ENCODE results near the gene TEPSIN. TPM values are rescaled to one million over a fixed set of nuclear protein-coding genes. Genes with fewer than 3 reads are reported as not detected.
"Not testable (repeated sequence)": the region's sequence is repeated elsewhere in the genome, so short reads cannot be mapped to it uniquely, and the experiment has no call there.

The TEPSIN gene
- total RNA-seq, 1 experiment from 2014 or later: 40.7 TPM

DNA sequence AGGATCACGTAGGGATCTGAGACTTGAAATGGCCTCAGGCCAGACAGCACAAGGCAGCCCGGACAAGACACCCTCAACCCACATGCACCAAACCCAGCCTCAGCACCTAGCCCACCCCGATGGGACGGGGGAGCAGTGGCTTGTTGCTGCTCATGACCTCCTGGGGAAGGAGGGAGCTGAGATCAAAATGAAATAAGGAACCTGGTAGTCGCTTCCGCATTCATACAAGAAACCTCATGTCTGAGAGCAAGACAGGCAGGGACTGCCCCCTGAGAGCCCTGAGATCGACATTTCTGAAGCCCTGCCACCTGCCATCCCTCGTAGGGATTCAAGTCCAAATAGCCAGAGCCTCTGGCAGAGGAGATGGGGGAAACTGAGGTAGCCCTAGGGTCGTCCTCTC is 10.4 kb downstream of the TEPSIN start:
- POLR2A ChIA-PET: no interaction called here
- DNase-seq (ENCODE audit: low spot score) (no peak), ATAC-seq (no peak)
- CTCF ChIA-PET: interaction anchor here (1.0 kb wide), 1 partner anchor 11 kb away, joined by 3 read pairs; the partner anchor contains the start of gene NDUFAF8
- Mint-ChIP-seq H3K27me3 (ENCODE audit: low read depth) (peaks cover 20% of the 10 kb centered on the region), H3K36me3 (peaks cover 14% of the 10 kb centered on the region), H3K9me3 (no peaks in the 10 kb centered on the region), H3K27ac (no peak overlapping the region), H3K4me1 (peaks cover 7% of the 10 kb centered on the region), H3K4me3 (no peak overlapping the region)
- TF ChIP-seq TEAD4 (CRISPR knock-in tag; IDR thresholded peaks at IDR 0.05): no peak
- TF ChIP-seq JUN (CRISPR knock-in tag; IDR thresholded peaks at IDR 0.05): no peak

GRCh38 chr17:81227630-81228029 is 11.2 kb downstream of the TEPSIN start:
- CTCF ChIA-PET: interaction anchor here (0.8 to 1.6 kb wide), 2 partner anchors 11 to 74 kb away, joined by 3 to 4 read pairs; partner anchors contain the start of genes NDUFAF8 and TEPSIN
- H3K4me1 Mint-ChIP-seq; H3K27ac Mint-ChIP-seq; DNase-seq (ENCODE audit: low spot score); ATAC-seq; H3K9me3 Mint-ChIP-seq; H3K4me3 Mint-ChIP-seq; POLR2A ChIA-PET: not testable (repeated sequence)
- peaks cover 20% of the 10 kb centered on the region for H3K27me3 Mint-ChIP-seq (ENCODE audit: low read depth)
- peaks cover 14% of the 10 kb centered on the region for H3K36me3 Mint-ChIP-seq

DNA sequence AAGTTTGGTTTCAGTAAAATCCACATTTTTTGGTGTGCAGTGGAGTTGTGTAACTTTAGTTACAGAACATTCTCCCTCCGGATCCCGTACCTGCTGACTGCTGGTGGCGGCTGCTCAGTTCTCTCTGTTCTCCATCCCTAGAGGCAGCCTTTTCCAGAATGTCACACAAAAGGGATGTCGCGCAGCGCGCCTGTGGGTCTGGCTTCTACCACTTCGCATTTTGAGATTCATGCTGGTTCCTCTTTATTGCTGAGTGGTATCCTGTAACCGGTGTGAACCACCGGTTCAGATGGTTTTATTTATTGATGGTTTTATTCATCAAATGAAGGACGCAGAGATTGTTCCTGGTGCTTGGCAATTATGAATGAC is 15.1 kb downstream of the TEPSIN start:
- DNase-seq (ENCODE audit: low spot score): no peak
- ChIA-PET CTCF (interaction anchor here (1.1 kb wide), 1 partner anchor 68 kb away, joined by 3 read pairs; no protein-coding TSS in a partner anchor), POLR2A (no interaction called here)
- H3K4me1 Mint-ChIP-seq: peaks cover 17% of the 10 kb centered on the region
- H3K36me3 Mint-ChIP-seq: no peaks in the 10 kb centered on the region
- no peaks in the 10 kb centered on the region for H3K9me3 Mint-ChIP-seq
- peaks cover 20% of the 10 kb centered on the region for H3K27me3 Mint-ChIP-seq (ENCODE audit: low read depth)
- ATAC-seq: no peak
- peak overlapping the region; percentile 23; the same call in 1 of the 2 replicates for H3K27ac Mint-ChIP-seq
- peak overlapping the region; percentile 76 for H3K4me3 Mint-ChIP-seq
- no peak for TF ChIP-seq EMX1 (CRISPR knock-in tag; IDR thresholded peaks at IDR 0.05)
- TF ChIP-seq ZNF532 (CRISPR knock-in tag; IDR thresholded peaks at IDR 0.05; ENCODE audit: borderline replicate concordance): no peak
- TF ChIP-seq, protein P1, sequence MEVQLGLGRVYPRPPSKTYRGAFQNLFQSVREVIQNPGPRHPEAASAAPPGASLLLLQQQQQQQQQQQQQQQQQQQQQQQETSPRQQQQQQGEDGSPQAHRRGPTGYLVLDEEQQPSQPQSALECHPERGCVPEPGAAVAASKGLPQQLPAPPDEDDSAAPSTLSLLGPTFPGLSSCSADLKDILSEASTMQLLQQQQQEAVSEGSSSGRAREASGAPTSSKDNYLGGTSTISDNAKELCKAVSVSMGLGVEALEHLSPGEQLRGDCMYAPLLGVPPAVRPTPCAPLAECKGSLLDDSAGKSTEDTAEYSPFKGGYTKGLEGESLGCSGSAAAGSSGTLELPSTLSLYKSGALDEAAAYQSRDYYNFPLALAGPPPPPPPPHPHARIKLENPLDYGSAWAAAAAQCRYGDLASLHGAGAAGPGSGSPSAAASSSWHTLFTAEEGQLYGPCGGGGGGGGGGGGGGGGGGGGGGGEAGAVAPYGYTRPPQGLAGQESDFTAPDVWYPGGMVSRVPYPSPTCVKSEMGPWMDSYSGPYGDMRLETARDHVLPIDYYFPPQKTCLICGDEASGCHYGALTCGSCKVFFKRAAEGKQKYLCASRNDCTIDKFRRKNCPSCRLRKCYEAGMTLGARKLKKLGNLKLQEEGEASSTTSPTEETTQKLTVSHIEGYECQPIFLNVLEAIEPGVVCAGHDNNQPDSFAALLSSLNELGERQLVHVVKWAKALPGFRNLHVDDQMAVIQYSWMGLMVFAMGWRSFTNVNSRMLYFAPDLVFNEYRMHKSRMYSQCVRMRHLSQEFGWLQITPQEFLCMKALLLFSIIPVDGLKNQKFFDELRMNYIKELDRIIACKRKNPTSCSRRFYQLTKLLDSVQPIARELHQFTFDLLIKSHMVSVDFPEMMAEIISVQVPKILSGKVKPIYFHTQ (CRISPR knock-in tag; IDR thresholded peaks at IDR 0.05): no peak
- no peak for TF ChIP-seq MXD4 (CRISPR knock-in tag; IDR thresholded peaks at IDR 0.05; ENCODE audit: borderline replicate concordance)
- no peak for TF ChIP-seq ZNF263 (CRISPR knock-in tag; IDR thresholded peaks at IDR 0.05; ENCODE audit: low read depth)
- TF ChIP-seq, protein P2, sequence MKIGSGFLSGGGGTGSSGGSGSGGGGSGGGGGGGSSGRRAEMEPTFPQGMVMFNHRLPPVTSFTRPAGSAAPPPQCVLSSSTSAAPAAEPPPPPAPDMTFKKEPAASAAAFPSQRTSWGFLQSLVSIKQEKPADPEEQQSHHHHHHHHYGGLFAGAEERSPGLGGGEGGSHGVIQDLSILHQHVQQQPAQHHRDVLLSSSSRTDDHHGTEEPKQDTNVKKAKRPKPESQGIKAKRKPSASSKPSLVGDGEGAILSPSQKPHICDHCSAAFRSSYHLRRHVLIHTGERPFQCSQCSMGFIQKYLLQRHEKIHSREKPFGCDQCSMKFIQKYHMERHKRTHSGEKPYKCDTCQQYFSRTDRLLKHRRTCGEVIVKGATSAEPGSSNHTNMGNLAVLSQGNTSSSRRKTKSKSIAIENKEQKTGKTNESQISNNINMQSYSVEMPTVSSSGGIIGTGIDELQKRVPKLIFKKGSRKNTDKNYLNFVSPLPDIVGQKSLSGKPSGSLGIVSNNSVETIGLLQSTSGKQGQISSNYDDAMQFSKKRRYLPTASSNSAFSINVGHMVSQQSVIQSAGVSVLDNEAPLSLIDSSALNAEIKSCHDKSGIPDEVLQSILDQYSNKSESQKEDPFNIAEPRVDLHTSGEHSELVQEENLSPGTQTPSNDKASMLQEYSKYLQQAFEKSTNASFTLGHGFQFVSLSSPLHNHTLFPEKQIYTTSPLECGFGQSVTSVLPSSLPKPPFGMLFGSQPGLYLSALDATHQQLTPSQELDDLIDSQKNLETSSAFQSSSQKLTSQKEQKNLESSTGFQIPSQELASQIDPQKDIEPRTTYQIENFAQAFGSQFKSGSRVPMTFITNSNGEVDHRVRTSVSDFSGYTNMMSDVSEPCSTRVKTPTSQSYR (CRISPR knock-in tag; IDR thresholded peaks at IDR 0.05): no peak
- TF ChIP-seq KAT7 (CRISPR knock-in tag; IDR thresholded peaks at IDR 0.05; ENCODE audit: borderline replicate concordance): no peak
- TF ChIP-seq, protein P3, sequence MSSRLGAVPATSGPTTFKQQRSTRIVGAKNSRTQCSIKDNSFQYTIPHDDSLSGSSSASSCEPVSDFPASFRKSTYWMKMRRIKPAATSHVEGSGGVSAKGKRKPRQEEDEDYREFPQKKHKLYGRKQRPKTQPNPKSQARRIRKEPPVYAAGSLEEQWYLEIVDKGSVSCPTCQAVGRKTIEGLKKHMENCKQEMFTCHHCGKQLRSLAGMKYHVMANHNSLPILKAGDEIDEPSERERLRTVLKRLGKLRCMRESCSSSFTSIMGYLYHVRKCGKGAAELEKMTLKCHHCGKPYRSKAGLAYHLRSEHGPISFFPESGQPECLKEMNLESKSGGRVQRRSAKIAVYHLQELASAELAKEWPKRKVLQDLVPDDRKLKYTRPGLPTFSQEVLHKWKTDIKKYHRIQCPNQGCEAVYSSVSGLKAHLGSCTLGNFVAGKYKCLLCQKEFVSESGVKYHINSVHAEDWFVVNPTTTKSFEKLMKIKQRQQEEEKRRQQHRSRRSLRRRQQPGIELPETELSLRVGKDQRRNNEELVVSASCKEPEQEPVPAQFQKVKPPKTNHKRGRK (CRISPR knock-in tag; IDR thresholded peaks at IDR 0.05; ENCODE audit: borderline replicate concordance): no peak
- no peak for TF ChIP-seq GABPB1 (CRISPR knock-in tag; IDR thresholded peaks at IDR 0.05)
- TF ChIP-seq TCF7 (CRISPR knock-in tag; IDR thresholded peaks at IDR 0.05; ENCODE audit: low read depth): no peak
- TF ChIP-seq IRF1 (CRISPR knock-in tag; IDR thresholded peaks at IDR 0.05): no peak
- TF ChIP-seq, protein P4, sequence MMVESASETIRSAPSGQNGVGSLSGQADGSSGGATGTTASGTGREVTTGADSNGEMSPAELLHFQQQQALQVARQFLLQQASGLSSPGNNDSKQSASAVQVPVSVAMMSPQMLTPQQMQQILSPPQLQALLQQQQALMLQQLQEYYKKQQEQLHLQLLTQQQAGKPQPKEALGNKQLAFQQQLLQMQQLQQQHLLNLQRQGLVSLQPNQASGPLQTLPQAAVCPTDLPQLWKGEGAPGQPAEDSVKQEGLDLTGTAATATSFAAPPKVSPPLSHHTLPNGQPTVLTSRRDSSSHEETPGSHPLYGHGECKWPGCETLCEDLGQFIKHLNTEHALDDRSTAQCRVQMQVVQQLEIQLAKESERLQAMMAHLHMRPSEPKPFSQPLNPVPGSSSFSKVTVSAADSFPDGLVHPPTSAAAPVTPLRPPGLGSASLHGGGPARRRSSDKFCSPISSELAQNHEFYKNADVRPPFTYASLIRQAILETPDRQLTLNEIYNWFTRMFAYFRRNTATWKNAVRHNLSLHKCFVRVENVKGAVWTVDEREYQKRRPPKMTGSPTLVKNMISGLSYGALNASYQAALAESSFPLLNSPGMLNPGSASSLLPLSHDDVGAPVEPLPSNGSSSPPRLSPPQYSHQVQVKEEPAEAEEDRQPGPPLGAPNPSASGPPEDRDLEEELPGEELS (CRISPR knock-in tag; IDR thresholded peaks at IDR 0.05): no peak
- TF ChIP-seq, protein P5, sequence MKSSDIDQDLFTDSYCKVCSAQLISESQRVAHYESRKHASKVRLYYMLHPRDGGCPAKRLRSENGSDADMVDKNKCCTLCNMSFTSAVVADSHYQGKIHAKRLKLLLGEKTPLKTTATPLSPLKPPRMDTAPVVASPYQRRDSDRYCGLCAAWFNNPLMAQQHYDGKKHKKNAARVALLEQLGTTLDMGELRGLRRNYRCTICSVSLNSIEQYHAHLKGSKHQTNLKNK (CRISPR knock-in tag; IDR thresholded peaks at IDR 0.05): no peak
- TF ChIP-seq ZNF396 (CRISPR knock-in tag; IDR thresholded peaks at IDR 0.05; ENCODE audit: borderline replicate concordance): no peak
- no peak for TF ChIP-seq NR3C1 (CRISPR knock-in tag; conservative IDR thresholded peaks at IDR 0.05; ENCODE audit: low read depth)

Measured in WTC11 (cell line).